ENCODE results near the gene SLC35F1.

The SLC35F1 gene

GRCh38 chr6:118186672-118187567 is 279.9 kb downstream of the SLC35F1 start:
- DNase-seq (ENCODE audit: low spot score) = no peak

DNA sequence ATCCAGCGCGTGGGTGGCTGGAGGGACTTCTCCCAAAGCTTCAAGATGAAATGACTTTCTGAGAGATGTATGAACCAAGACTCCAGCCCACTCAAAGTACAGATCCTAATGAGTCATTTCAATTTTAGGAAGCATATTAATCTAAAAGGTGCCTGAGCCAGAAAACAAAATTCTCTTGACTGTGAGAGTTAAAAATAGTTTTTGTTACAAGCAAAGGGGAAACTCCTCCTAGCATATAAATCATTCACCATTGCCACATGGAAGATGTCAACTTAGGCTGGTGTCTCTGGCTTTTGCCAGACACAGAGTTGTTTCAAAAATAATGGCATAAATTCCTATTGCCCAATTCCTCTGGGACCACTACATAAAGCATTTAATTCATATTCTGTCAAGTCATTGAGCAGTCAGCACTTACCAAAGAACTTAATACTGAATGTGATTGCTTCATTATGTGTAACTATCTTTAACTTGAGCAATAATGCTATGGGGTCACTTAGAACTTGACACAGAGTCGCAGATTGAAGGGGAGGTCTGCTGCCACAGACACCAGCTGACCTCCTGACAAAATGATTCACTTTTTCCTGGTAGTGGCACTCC is 280.6 kb downstream of the SLC35F1 start:
- no peak for DNase-seq (ENCODE audit: low spot score)

DNA sequence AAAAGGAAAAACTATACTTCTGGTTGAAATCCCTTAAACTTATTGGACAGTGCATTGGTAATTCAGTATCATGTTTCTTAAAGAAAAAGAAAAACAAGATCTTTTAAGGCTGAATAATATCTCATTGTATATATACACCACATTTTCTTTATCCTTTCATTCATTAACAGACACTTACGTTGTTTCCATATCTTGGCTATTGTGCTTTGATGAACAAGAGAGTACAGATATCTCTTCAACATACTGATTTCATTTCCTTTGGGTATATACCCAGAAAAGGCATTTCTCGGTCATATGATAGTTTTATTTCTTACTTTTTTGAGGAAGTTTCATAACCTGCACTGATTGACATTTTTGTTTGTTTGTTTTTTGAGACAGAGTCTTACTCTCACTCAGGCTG is 281.5 kb downstream of the SLC35F1 start:
- DNase-seq (ENCODE audit: low spot score) = no peak

GRCh38 chr6:118197539-118197938 is 290.5 kb downstream of the SLC35F1 start:
- DNase-seq (ENCODE audit: low spot score) = no peak

DNA sequence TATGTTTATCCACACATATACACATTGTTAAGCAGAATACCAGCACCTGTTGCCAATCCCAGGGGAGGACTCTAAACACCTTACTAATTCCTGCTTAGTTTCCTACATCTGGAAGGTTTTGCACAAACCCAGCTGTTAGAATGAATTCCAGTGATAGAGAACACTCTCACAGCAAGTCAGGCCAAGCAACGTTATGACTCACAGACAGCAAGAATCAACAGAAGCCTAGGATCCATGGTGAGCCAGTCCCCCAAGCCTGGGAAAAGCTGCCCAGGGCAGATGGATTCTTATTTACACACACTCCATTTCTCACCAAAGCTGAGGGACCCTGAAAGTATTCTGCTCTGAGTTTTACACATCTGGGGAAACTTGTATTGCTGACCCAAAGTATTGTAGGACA is 291.7 kb downstream of the SLC35F1 start:
- DNase-seq (ENCODE audit: low spot score) = no peak

- no peak for DNase-seq (ENCODE audit: low spot score)
Observed at GRCh38 chr6:118200160-118200559, 293.1 kb downstream of the SLC35F1 start.

DNA sequence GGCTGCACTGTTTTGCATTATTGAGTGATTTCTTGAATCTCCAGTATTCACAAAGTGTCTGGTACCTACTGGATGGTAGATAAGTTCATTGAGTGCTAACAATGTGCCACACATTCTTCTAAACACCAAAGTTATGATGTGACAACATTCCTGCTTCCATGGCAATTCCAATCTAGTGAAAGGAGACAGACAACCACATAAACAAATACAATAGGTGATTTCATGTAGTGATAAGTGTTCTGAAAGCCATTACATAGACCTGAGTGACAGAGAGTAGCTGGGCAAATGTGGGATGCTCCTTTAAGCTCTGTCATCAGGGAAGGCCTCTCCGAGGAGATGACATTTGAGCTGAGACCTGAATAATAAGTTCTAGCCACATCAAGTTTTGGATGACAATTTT is 295.5 kb downstream of the SLC35F1 start:
- no peak for DNase-seq (ENCODE audit: low spot score)

- no peak for DNase-seq (ENCODE audit: low spot score)
Observed at GRCh38 chr6:118203545-118203944, 296.5 kb downstream of the SLC35F1 start.

GRCh38 chr6:118206221-118206620 is 299.2 kb downstream of the SLC35F1 start:
- no peak for DNase-seq (ENCODE audit: low spot score)

DNA sequence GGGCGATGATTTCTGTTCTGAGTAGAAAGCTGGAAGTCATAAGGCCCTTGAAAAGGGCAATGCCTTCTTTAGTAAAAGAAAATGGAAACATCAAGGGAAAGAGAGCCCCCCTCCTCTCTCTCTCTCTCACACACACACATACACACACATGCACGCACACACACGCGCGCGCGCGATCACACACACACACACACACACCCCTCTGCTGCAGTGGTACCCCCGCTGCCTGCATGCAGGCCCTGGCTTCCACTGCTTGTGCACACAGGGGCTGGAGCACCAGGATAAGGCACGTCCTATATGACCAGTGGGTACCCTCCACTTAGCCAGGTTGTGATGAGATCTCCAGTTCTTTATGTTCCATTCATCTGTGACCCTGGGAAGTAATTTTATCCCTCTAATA is 300.9 kb downstream of the SLC35F1 start:
- DNase-seq (ENCODE audit: low spot score) = no peak

- DNase-seq (ENCODE audit: low spot score) = no peak
Observed at GRCh38 chr6:118212451-118213173, 305.5 kb downstream of the SLC35F1 start.

- DNase-seq (ENCODE audit: low spot score) = no peak
Observed at GRCh38 chr6:118215269-118215668, 308.2 kb downstream of the SLC35F1 start.

DNA sequence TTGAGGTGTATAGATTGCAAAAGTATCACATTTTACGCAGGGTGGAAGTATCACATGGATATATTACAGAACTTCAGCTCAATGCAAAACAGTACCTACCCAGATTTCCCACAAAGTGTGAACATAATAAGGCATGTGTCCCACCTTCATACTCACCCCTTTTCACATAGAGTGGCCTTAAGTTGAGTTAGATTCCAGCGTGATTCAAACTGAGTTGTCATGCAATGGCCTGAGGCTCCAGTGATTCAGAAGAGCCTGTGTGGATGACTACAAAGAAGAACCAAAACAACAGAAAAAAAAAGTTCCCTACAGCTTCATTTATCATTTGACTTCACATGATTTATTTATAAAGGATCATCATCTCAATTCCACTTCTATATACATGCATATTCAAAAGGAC is 309.7 kb downstream of the SLC35F1 start:
- DNase-seq (ENCODE audit: low spot score) = no peak

GRCh38 chr6:118218156-118218555 is 311.1 kb downstream of the SLC35F1 start:
- no peak for DNase-seq (ENCODE audit: low spot score)

DNA sequence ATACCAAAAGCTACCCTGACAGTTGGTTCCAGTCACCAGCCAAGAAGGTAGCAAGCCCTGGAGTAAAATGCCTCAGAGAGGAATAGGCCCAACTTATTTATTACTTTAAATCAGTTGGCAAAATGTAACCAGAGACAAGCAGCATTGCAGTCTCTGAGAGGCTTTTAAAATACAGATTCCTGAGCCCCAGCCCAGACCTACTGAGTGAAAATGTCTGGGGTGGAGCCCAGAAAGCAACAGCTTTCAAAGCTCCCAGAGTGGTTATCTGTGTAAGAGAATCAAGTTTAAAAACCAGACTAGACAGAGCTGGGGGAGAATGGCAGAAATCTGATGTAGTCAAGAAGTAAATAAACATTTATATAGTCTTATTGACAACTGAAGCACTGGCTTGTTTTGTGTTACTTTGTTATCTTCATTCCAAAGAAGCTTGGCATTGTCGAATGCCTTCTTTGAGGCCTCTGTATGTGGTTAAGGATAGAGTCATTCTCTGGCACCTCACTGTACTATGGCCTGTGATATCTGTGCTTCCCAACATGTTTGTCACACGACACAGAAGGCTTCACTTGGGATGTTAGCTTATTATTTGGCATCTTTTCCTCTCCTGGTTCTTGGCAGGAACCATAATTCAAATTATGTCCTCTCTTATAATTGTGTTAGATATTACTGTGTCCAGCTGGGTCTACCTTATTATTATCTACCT is 313.5 kb downstream of the SLC35F1 start:
- DNase-seq (ENCODE audit: low spot score) = no peak

DNA sequence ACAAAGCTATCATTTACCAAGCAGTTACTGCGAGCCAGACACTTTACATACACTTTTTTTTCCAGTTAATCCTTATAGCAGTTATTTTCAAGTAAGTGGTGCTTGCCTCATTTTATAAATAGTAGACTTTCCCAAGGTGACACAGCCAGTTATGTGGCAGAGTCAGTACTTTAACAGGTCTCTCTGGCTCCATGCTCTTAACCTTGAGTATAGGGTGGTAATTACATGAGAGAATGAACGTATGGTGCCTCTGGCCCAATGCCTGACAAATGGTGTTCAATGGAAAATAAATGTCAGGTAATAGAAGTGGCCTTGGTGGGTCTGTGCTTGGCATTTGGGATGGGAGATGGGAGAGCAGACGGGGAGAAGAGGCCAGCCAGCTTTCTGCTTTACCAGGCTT is 316.3 kb downstream of the SLC35F1 start:
- no peak for DNase-seq (ENCODE audit: low spot score)

GRCh38 chr6:118228886-118229285 is 321.8 kb downstream of the SLC35F1 start:
- no peak for DNase-seq (ENCODE audit: low spot score)

DNA sequence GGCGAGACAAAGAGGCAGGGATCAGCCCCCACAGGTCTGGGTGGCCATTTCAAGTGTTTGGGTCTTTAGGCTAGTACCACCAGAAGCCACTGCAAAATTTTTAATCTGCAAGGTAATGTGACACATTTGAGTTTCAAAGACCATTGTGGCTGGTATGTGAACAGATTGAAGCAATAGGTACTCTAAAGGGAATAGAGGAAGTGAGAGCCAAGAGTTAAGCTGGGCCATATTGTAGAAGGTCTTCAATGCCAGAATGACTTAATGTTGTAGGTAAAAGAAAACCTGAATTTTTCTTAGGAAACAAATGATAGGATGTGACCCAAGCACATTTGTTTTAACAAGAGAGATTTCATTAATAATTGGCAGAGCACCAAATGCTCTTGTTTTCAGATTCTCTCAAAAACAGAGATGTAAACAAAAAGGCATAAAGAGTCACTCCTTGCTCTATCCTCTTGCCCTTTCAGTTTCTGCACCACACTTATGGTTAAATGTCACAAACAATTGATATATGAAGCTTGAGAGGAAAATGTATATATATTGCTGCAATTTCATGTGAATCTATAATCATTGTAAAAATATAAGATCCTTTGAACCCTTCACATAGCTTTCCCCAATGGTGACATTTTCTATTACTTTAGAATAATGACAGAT is 333.9 kb downstream of the SLC35F1 start:
- no peak for DNase-seq (ENCODE audit: low spot score)

- DNase-seq (ENCODE audit: low spot score) = no peak
Observed at GRCh38 chr6:118246406-118246805, 339.3 kb downstream of the SLC35F1 start.

- no peak for DNase-seq (ENCODE audit: low spot score)
Observed at GRCh38 chr6:118248171-118248570, 341.1 kb downstream of the SLC35F1 start.

DNA sequence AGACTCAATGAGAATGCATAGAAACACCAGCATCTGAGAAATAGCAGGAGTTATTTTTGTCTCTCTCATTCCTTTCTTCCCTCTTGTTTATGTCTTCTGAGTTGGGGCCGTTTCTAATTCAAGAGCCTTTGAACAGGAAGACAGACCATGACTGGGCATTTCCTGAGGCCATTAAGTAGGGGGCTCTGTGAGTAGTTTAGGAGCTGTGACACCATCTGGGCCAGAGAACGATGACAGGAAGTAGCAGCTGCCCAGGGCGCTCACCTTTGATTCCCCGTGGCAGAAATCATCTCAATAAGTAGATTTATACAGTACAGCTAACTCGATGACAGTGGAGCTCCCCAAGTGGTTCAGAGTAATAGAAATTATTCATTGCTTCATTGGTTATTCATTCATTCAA is 342.6 kb downstream of the SLC35F1 start:
- no peak for DNase-seq (ENCODE audit: low spot score)

Data from SK-N-DZ (cell line).